Gastroesophageal sphincter (tissue), 4 donors: ENCODE data around the gene CNTNAP5. TPM values are rescaled to one million over a fixed set of nuclear protein-coding genes. Genes with fewer than 3 reads are reported as not detected.

Experiments used
- ATAC-seq: fragments of 150-250 bp; one replicate; pipeline ENCODE4 v1.9.1; 2016; ENCODE audit warnings: mild to moderate bottlenecking, moderate library complexity
- H3K27ac ChIP-seq, 4 donors: fragments of 200-600 bp; sonication (generic) in 3 of 4; 1 replicate in 3 of 4; 2 replicates in 1 of 4; pipeline ENCODE4 v1.5.1; 2016 to 2019
- H3K27me3 ChIP-seq: fragments of 200-600 bp; sonication (generic); one replicate; pipeline ENCODE4 v1.5.1; 2019
- H3K36me3 ChIP-seq, 2 donors: fragments of 200-600 bp; sonication (generic); one replicate each; pipeline ENCODE4 v1.5.1; 2019; ENCODE audit warnings: control low read depth in 1 of 2
- H3K4me1 ChIP-seq, 3 donors: fragments of 200-600 bp; sonication (generic); 1 replicate in 2 of 3; 2 replicates in 1 of 3; pipeline ENCODE4 v1.5.1; 2016 to 2019; ENCODE audit warnings: control low read depth in 2 of 3
- H3K4me3 ChIP-seq, 2 donors: fragments of 200-600 bp; sonication (generic); one replicate each; pipeline ENCODE4 v1.5.1; 2019; ENCODE audit warnings: mild to moderate bottlenecking in 1 of 2, moderate library complexity in 1 of 2
- H3K9me3 ChIP-seq, 3 donors: fragments of 200-600 bp; sonication (generic); one replicate each; pipeline ENCODE4 v1.5.1; 2017 to 2019; ENCODE audit warnings: control low read depth in 2 of 3
- EP300 ChIP-seq: sonication (generic); formaldehyde crosslinking; IDR thresholded peaks from one replicate; pipeline ENCODE4 v1.6.1; 2017; ENCODE audit warnings: antibody characterized with exemption, mild to moderate bottlenecking
- POLR2A ChIP-seq, 2 donors: fragments of 450-650 bp; IDR thresholded peaks; one replicate each; pipeline ENCODE4 v1.6.1; 2017; ENCODE audit warnings: antibody characterized with exemption in 2 of 2, mild to moderate bottlenecking in 2 of 2, moderate library complexity in 1 of 2
- POLR2AphosphoS5 ChIP-seq: sonication (generic); formaldehyde crosslinking; IDR thresholded peaks from one replicate; pipeline ENCODE4 v1.6.1; 2017; ENCODE audit warnings: antibody characterized with exemption
- WGBS, 2 donors: methylation state at CpG; one replicate each; pipeline ENCODE4 v1.1.5; 2018; ENCODE audit warnings: low coverage in 1 of 2; 5-methylcytosine and 5-hydroxymethylcytosine counted together
- total RNA-seq, 4 donors: library from RNA; depleted of rRNA; stranded (reverse); fragments of >200 nt; gene quantifications; one replicate each; pipeline ENCODE4 v1.1.0, GENCODE V29; 2016
- TF ChIP-seq, protein P1 (sequence below), 4 experiments: fragments of 200-600 bp in 2 of 4; fragments of 450-650 bp in 2 of 4; sonication (generic) in 1 of 4; IDR thresholded peaks; one replicate each; pipeline ENCODE4 v1.5.1; 2017 to 2019; ENCODE audit warnings: antibody characterized with exemption in 4 of 4, mild to moderate bottlenecking in 2 of 4, moderate library complexity in 2 of 4

The CNTNAP5 gene
- total RNA-seq, 4 donors from 2014 or later, result 3.2 TPM; not detected in 3

DNA sequence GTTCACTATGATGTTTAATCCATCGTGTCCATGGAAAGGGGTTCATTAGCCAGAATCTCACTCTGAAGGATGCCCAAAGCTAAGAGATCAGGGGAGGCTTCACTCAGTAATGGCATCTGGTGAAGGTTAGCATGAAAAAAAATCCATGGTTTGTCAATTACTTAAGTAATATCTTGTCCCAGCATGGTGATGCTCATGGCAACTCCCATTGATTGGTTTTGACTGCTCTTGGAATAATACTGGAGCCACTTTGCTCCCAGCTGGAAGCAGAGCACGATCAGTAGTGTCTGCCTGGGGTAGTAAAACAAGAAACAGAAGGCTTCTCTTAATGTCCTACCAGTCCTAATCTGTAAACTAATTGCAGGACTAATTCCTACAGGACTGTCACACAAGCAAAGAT is 799.4 kb downstream of the CNTNAP5 start:
- ATAC-seq, result no peak
- no peak overlapping the region for H3K27ac ChIP-seq
- H3K27me3 ChIP-seq, result no peaks in the 10 kb centered on the region
- H3K9me3 ChIP-seq, result no peaks in the 10 kb centered on the region
- WGBS, 2 donors, result 76 to 86% methylated on average over 2 of the region's 2 CpGs
- no peak overlapping the region for H3K4me3 ChIP-seq
- H3K4me1 ChIP-seq, result no peaks in the 10 kb centered on the region
- no peaks in the 10 kb centered on the region for H3K36me3 ChIP-seq
- TF ChIP-seq EP300 (no peak), POLR2A (IDR thresholded peaks at IDR 0.05) (no peak), POLR2AphosphoS5 (no peak)
- TF ChIP-seq, protein P1, sequence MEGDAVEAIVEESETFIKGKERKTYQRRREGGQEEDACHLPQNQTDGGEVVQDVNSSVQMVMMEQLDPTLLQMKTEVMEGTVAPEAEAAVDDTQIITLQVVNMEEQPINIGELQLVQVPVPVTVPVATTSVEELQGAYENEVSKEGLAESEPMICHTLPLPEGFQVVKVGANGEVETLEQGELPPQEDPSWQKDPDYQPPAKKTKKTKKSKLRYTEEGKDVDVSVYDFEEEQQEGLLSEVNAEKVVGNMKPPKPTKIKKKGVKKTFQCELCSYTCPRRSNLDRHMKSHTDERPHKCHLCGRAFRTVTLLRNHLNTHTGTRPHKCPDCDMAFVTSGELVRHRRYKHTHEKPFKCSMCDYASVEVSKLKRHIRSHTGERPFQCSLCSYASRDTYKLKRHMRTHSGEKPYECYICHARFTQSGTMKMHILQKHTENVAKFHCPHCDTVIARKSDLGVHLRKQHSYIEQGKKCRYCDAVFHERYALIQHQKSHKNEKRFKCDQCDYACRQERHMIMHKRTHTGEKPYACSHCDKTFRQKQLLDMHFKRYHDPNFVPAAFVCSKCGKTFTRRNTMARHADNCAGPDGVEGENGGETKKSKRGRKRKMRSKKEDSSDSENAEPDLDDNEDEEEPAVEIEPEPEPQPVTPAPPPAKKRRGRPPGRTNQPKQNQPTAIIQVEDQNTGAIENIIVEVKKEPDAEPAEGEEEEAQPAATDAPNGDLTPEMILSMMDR (IDR thresholded peaks at IDR 0.05), result no peak

DNA sequence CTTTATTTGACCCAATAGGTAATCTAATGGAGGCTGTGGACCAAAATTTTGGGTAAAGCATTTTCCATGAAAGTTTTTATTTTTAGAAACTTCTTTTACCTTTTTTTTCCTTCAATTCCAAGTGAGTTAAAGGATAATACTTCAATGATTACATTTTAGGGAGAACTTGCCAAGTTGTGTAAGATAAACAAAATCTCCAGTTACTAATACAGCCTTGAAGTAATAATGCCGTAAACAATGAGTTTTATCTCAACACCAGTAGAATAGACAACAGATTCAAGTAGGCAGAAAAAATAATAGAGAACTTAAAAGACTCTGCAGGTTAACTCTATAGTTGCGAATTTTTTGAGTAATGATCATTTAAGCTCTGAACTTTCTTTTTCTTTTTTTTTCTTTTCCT is 807.4 kb downstream of the CNTNAP5 start:
- Histone ChIP-seq H3K4me3 (no peak overlapping the region), H3K27me3 (no peaks in the 10 kb centered on the region), H3K4me1 (peaks cover 0 to 23% (median 0%) of the 10 kb centered on the region in 3 donors), H3K27ac (no peak overlapping the region), H3K9me3 (no peaks in the 10 kb centered on the region), H3K36me3 (no peaks in the 10 kb centered on the region)
- no peak for ATAC-seq
- 44 to 49% methylated on average over 2 of the region's 2 CpGs for WGBS, 2 donors
- TF ChIP-seq POLR2A (IDR thresholded peaks at IDR 0.05) (no peak), POLR2AphosphoS5 (no peak), EP300 (no peak)
- TF ChIP-seq, protein P1 (IDR thresholded peaks at IDR 0.05), result no peak

DNA sequence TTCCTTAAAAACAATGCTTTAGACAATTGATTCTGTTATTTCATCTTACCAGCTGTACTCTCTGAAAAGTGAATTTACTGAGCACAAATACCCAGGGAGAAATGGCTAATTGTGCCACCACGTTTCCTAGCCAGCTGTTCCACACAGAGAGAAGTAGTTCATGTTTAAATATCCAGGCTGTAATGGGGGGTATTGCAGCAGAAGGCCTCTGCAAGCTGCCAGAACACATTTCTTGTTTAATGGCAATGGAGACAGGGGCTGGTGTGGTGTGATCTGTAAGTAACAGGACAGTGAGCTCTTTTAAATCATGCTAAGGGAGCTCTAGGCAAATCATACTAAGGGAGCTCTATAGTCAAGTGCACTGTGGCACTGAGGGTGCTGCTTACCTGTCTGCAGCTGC is 809.2 kb downstream of the CNTNAP5 start:
- H3K27ac ChIP-seq, result no peak overlapping the region
- TF ChIP-seq POLR2A (IDR thresholded peaks at IDR 0.05), result no peak
- no peak for TF ChIP-seq POLR2AphosphoS5
- TF ChIP-seq, protein P1 (IDR thresholded peaks at IDR 0.05), result no peak
- no peak for TF ChIP-seq EP300
- no peaks in the 10 kb centered on the region for H3K9me3 ChIP-seq
- ATAC-seq, result no peak
- H3K4me1 ChIP-seq, result peaks cover 0 to 24% (median 0%) of the 10 kb centered on the region in 3 donors
- 50 to 67% methylated on average over 1 of the region's 1 CpG for WGBS, 2 donors
- H3K27me3 ChIP-seq, result no peaks in the 10 kb centered on the region
- H3K4me3 ChIP-seq, result no peak overlapping the region
- H3K36me3 ChIP-seq, result no peaks in the 10 kb centered on the region

DNA sequence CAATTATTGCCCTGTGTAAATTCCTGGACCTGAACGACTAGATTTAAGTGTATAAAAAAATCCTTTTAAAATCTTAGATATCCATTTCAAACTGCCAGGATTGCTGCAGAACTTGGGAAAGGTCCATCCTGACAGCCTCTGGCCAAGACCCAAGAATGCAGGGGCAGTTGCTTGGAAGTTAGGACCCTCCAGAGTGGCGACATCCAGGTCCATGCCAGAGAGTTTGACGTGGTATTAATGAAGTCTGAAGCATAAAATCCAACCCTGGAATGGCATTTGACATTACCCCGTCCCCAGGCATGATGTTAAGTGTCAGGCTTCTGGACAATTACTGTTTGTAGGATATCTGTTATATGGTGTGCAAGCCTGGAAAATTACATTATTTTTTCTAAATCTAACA is 810.2 kb downstream of the CNTNAP5 start:
- ATAC-seq, result no peak

DNA sequence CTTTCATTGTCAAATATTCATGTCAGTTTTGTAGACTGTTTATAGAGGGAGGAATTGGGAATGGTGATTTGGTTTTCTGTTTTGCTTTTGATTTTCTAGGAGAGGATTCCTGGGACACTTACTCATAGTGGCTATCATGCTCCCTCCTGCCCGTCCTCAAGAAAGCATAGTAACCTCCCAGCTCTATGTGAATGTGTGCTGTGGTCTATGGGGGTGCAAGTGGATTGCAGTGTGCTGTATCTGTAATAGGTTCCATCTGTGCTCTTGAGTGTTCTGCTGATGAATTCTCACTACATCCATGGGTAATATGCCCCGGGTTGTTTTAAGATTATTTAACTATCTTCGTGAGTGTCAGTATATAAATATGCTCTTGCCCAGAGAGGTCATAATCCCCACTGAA is 811.3 kb downstream of the CNTNAP5 start:
- H3K4me1 ChIP-seq, result peaks cover 0 to 24% (median 0%) of the 10 kb centered on the region in 3 donors
- H3K36me3 ChIP-seq, result no peaks in the 10 kb centered on the region
- TF ChIP-seq EP300, result no peak
- TF ChIP-seq, protein P1 (IDR thresholded peaks at IDR 0.05), result no peak
- no peak for TF ChIP-seq POLR2AphosphoS5
- TF ChIP-seq POLR2A (IDR thresholded peaks at IDR 0.05), result no peak
- WGBS, 2 donors, result 4 to 10% methylated on average over 2 to 3 of the region's 3 CpGs
- no peaks in the 10 kb centered on the region for H3K27me3 ChIP-seq
- H3K27ac ChIP-seq, result peak overlapping the region in 1 of 4 donors; percentile 22
- ATAC-seq, result no peak
- no peaks in the 10 kb centered on the region for H3K9me3 ChIP-seq
- H3K4me3 ChIP-seq, result no peak overlapping the region

More for the DNA sequence above, 810.2 kb downstream of the CNTNAP5 start:
- no peaks in the 10 kb centered on the region for H3K27me3 ChIP-seq
- H3K36me3 ChIP-seq, result no peaks in the 10 kb centered on the region
- H3K9me3 ChIP-seq, result no peaks in the 10 kb centered on the region
- WGBS, 2 donors, result 53 to 66% methylated on average over 4 of the region's 4 CpGs
- no peak overlapping the region for H3K4me3 ChIP-seq
- TF ChIP-seq POLR2AphosphoS5 (no peak), EP300 (no peak), POLR2A (IDR thresholded peaks at IDR 0.05) (no peak)
- TF ChIP-seq, protein P1 (IDR thresholded peaks at IDR 0.05), result no peak
- H3K27ac ChIP-seq, result no peak overlapping the region
- peaks cover 0 to 24% (median 0%) of the 10 kb centered on the region in 3 donors for H3K4me1 ChIP-seq
